Measurements from ENCODE around the gene DNAJC5. TPM values are rescaled to one million over a fixed set of nuclear protein-coding genes. Genes with fewer than 3 reads are reported as not detected.

DNAJC5 gene
- total RNA-seq, 2 experiments from 2014 or later = 27.5 to 27.7 TPM

GRCh38 chr20:63944078-63944941, 49.4 kb downstream of the DNAJC5 start:
- TF ChIP-seq CTCF (conservative IDR thresholded peaks at IDR 0.05; ENCODE audit: low read length) = no peak
- 0 out of 2 replicates have a peak, but pooled peaks cover 7% of the 10 kb centered on the region for H3K79me2 ChIP-seq (ENCODE audit: insufficient read depth, low read depth, low read length)
- ChIA-PET CTCF (ENCODE audit: unreplicated experiment) (no interaction called here), POLR2A (no interaction called here)
- BruUV-seq (replicated peaks) = no TSS peak
- no peak overlapping the region for H3K4me2 ChIP-seq (ENCODE audit: low read length)
- no peak for DNase-seq (ENCODE audit: low spot score)
- no peaks in the 10 kb centered on the region for H3K9me2 ChIP-seq (ENCODE audit: insufficient read depth, low read length)
- peaks cover 49% of the 10 kb centered on the region for H3K36me3 ChIP-seq (ENCODE audit: insufficient read depth, low read length)
- no peaks in the 10 kb centered on the region for H4K20me1 ChIP-seq (ENCODE audit: insufficient read depth, low read length)
- no peak overlapping the region for H2AFZ ChIP-seq (ENCODE audit: low read length)
- intact Hi-C loops (cut with micrococcal nuclease; ENCODE audit: unreplicated experiment) = no loop called here
- no peak overlapping the region for H3K4me3 ChIP-seq (ENCODE audit: low read depth, low read length, poor library complexity, severe bottlenecking)
- H3K4me1 ChIP-seq (ENCODE audit: insufficient read depth, low read length, poor library complexity, severe bottlenecking) = peaks cover 26% of the 10 kb centered on the region
- no peaks in the 10 kb centered on the region for H3K9me3 ChIP-seq (ENCODE audit: low read length)
- no peak overlapping the region for H3K27ac ChIP-seq (ENCODE audit: low read depth, low read length, poor library complexity, severe bottlenecking)

GRCh38 chr20:63945031-63945658, 50.2 kb downstream of the DNAJC5 start:
- no TSS peak for BruUV-seq (replicated peaks)
- peaks cover 45% of the 10 kb centered on the region for H3K36me3 ChIP-seq (ENCODE audit: insufficient read depth, low read length)
- no peak for DNase-seq (ENCODE audit: low spot score)

More at GRCh38 chr20:63945031-63945658, 50.2 kb downstream of the DNAJC5 start:
- ChIA-PET POLR2A (no interaction called here), CTCF (ENCODE audit: unreplicated experiment) (no interaction called here)
- Histone ChIP-seq H3K79me2 (ENCODE audit: insufficient read depth, low read depth, low read length) (peaks cover 8% of the 10 kb centered on the region; the same call in 1 of the 2 replicates), H3K4me2 (ENCODE audit: low read length) (no peak overlapping the region), H4K20me1 (ENCODE audit: insufficient read depth, low read length) (no peaks in the 10 kb centered on the region), H3K9me3 (ENCODE audit: low read length) (no peaks in the 10 kb centered on the region), H3K4me3 (ENCODE audit: low read depth, low read length, poor library complexity, severe bottlenecking) (no peak overlapping the region), H3K9me2 (ENCODE audit: insufficient read depth, low read length) (no peaks in the 10 kb centered on the region), H2AFZ (ENCODE audit: low read length) (no peak overlapping the region), H3K4me1 (ENCODE audit: insufficient read depth, low read length, poor library complexity, severe bottlenecking) (peaks cover 35% of the 10 kb centered on the region), H3K27ac (ENCODE audit: low read depth, low read length, poor library complexity, severe bottlenecking) (no peak overlapping the region)
- intact Hi-C loops (cut with micrococcal nuclease; ENCODE audit: unreplicated experiment) = no loop called here
- no peak for TF ChIP-seq CTCF (conservative IDR thresholded peaks at IDR 0.05; ENCODE audit: low read length)
- TF ChIP-seq EZH2phosphoT487 (IDR thresholded peaks at IDR 0.05; ENCODE audit: borderline replicate concordance, low read depth, low read length) = no peak

Data from OCI-LY7 (cell line).